Thoracic aorta (tissue), 2 donors: ENCODE results near the gene RHOH. TPM values are rescaled to one million over a fixed set of nuclear protein-coding genes. Genes with fewer than 3 reads are reported as not detected.

Source experiments
- ATAC-seq: fragments of 150-250 bp; one replicate; pipeline ENCODE4 v1.8.0; 2017; ENCODE audit warnings: low read depth; ENCODE audit not compliant: insufficient number of reproducible peaks, low FRiP score
- DNase-seq: peaks from one replicate; pipeline ENCODE4 v3.0.0-alpha.2; 2020; ENCODE audit warnings: low spot score
- H3K27ac ChIP-seq, 2 donors: fragments of 200-600 bp; sonication (generic); 1 replicate in 1 of 2; 2 replicates in 1 of 2; pipeline ENCODE4 v1.5.1; 2016; ENCODE audit warnings: mild to moderate bottlenecking in 2 of 2, moderate library complexity in 2 of 2
- H3K27me3 ChIP-seq: fragments of 200-600 bp; sonication (generic); replicated peaks from 2 replicates; pipeline ENCODE4 v1.6.0; 2016; ENCODE audit warnings: mild to moderate bottlenecking; ENCODE audit not compliant: insufficient read depth
- H3K36me3 ChIP-seq: fragments of 200-600 bp; sonication (generic); one replicate; pipeline ENCODE4 v1.5.1; 2016
- H3K4me1 ChIP-seq, 2 donors: fragments of 200-600 bp; sonication (generic); 1 replicate in 1 of 2; 2 replicates in 1 of 2; pipeline versions ENCODE4 v1.5.1 to v1.6.0; 2016; ENCODE audit warnings: low read depth in 2 of 2, mild to moderate bottlenecking in 1 of 2; ENCODE audit not compliant: control insufficient read depth in 1 of 2
- H3K4me3 ChIP-seq: fragments of 200-600 bp; sonication (generic); 2 replicates; pipeline ENCODE4 v1.5.1; 2016; ENCODE audit warnings: mild to moderate bottlenecking
- H3K9me3 ChIP-seq: fragments of 200-600 bp; sonication (generic); 2 replicates; pipeline ENCODE4 v1.5.1; 2016
- CTCF ChIP-seq: fragments of 200-600 bp; sonication (generic); IDR thresholded peaks from one replicate; pipeline ENCODE4 v1.5.1; 2019; ENCODE audit warnings: antibody characterized with exemption
- total RNA-seq, 2 donors: library from RNA; depleted of rRNA; stranded (reverse); fragments of >200 nt; gene quantifications; one replicate each; pipeline versions ENCODE4 v1.1.0 to v1.2.3, GENCODE V29; 2016

RHOH gene
- total RNA-seq, 2 donors from 2014 or later, result 5.8 to 10.2 TPM

- H3K4me3 ChIP-seq, result no peak overlapping the region
- peaks cover 0 to 3% of the 10 kb centered on the region in 2 donors for H3K4me1 ChIP-seq
- H3K36me3 ChIP-seq, result no peaks in the 10 kb centered on the region
- H3K27me3 ChIP-seq, result no peaks in the 10 kb centered on the region
- H3K27ac ChIP-seq, result peak overlapping the region in 1 of 2 donors; percentile 30
- no peaks in the 10 kb centered on the region for H3K9me3 ChIP-seq
- DNase-seq, result no peak
- TF ChIP-seq CTCF, result no peak
- no peak for ATAC-seq
Observed at GRCh38 chr4:40204507-40205258, 7.9 kb downstream of the RHOH start.

- Histone ChIP-seq H3K36me3 (no peaks in the 10 kb centered on the region), H3K4me1 (peaks cover 0 to 3% of the 10 kb centered on the region in 2 donors), H3K9me3 (no peaks in the 10 kb centered on the region), H3K4me3 (peak overlapping the region; percentile 23), H3K27me3 (no peaks in the 10 kb centered on the region), H3K27ac (peak overlapping the region in 1 of 2 donors; percentile 30)
- DNase-seq, result no peak
- no peak for ATAC-seq
- no peak for TF ChIP-seq CTCF
Observed at GRCh38 chr4:40205259-40206198, 8.7 kb downstream of the RHOH start.

GRCh38 chr4:40206426-40206825, 9.6 kb downstream of the RHOH start:
- TF ChIP-seq CTCF, result no peak
- H3K27ac ChIP-seq, result no peak overlapping the region
- ATAC-seq, result no peak

GRCh38 chr4:40209401-40209800, 12.6 kb downstream of the RHOH start:
- DNase-seq, result no peak

More at GRCh38 chr4:40206426-40206825, 9.6 kb downstream of the RHOH start:
- peak overlapping the region; percentile 23 for H3K4me3 ChIP-seq
- H3K36me3 ChIP-seq, result no peaks in the 10 kb centered on the region
- H3K4me1 ChIP-seq, result peaks cover 0 to 3% of the 10 kb centered on the region in 2 donors
- no peaks in the 10 kb centered on the region for H3K9me3 ChIP-seq
- H3K27me3 ChIP-seq, result no peaks in the 10 kb centered on the region
- DNase-seq, result no peak

More at GRCh38 chr4:40209401-40209800, 12.6 kb downstream of the RHOH start:
- Histone ChIP-seq H3K27ac (no peak overlapping the region), H3K4me1 (peaks cover 0 to 3% of the 10 kb centered on the region in 2 donors), H3K27me3 (no peaks in the 10 kb centered on the region), H3K4me3 (no peak overlapping the region), H3K9me3 (no peaks in the 10 kb centered on the region), H3K36me3 (no peaks in the 10 kb centered on the region)
- TF ChIP-seq CTCF, result no peak
- ATAC-seq, result no peak
